SU-DHL-6 (cell line): ENCODE data around the gene GRIK3.

ENCODE experiments used
- H2AFZ ChIP-seq: fragments of 200-600 bp; sonication (generic); 2 replicates; pipeline ENCODE4 v1.6.1; 2014; ENCODE audit warnings: low read depth, mild to moderate bottlenecking, moderate library complexity, mixed read lengths, antibody characterized with exemption, low read length; ENCODE audit not compliant: severe bottlenecking
- H3F3A ChIP-seq: fragments of 200-600 bp; shearing (Covaris generic); 2 replicates; pipeline ENCODE4 v1.6.0; 2016; ENCODE audit warnings: antibody characterized with exemption, mild to moderate bottlenecking; ENCODE audit not compliant: insufficient read depth
- H3K27ac ChIP-seq: fragments of 200-600 bp; sonication (generic); 2 replicates; pipeline ENCODE4 v1.5.1; 2016; ENCODE audit warnings: low read depth, mild to moderate bottlenecking, low read length, moderate library complexity, mixed read lengths
- H3K27me3 ChIP-seq: fragments of 200-600 bp; sonication (generic), shearing (Covaris generic); 2 replicates; pipeline ENCODE4 v1.6.0; 2014; ENCODE audit warnings: mild to moderate bottlenecking, low read length
- H3K36me3 ChIP-seq: fragments of 200-600 bp; sonication (generic); 2 replicates; pipeline ENCODE4 v1.6.1; 2014; ENCODE audit warnings: mild to moderate bottlenecking, low read length, mixed read lengths
- H3K4me2 ChIP-seq: fragments of 300-600, 200-600 bp; shearing (Covaris generic), sonication (generic); 2 replicates; pipeline ENCODE4 v1.6.0; 2014; ENCODE audit warnings: low read length, low read depth, mild to moderate bottlenecking; ENCODE audit not compliant: poor library complexity, severe bottlenecking
- H3K4me3 ChIP-seq: fragments of 200-600 bp; sonication (generic); 2 replicates; pipeline ENCODE4 v1.5.1; 2014; ENCODE audit warnings: antibody characterized with exemption, low read length, mild to moderate bottlenecking, mixed read lengths; ENCODE audit not compliant: insufficient read depth, poor library complexity, severe bottlenecking
- H3K79me2 ChIP-seq: fragments of 200-600 bp; sonication (generic); 2 replicates; pipeline ENCODE4 v1.6.1; 2014; ENCODE audit warnings: mild to moderate bottlenecking, low read length, moderate library complexity; ENCODE audit not compliant: insufficient read depth
- H3K9ac ChIP-seq: fragments of 200-600 bp; sonication (generic); 2 replicates; pipeline ENCODE4 v1.7.0; 2014; ENCODE audit warnings: mild to moderate bottlenecking, low read length
- H3K9me2 ChIP-seq: fragments of 200-600 bp; sonication (generic); replicated peaks from 2 replicates; pipeline ENCODE4 v1.6.1; 2014; ENCODE audit warnings: low read length; ENCODE audit not compliant: insufficient read depth
- H3K9me3 ChIP-seq: fragments of 200-600 bp; sonication (generic); 2 replicates; pipeline ENCODE4 v1.6.1; 2014; ENCODE audit warnings: low read length, mixed read lengths; ENCODE audit not compliant: insufficient read depth
- H4K20me1 ChIP-seq: fragments of 200-600 bp; sonication (generic); 2 replicates; pipeline ENCODE4 v1.6.1; 2014; ENCODE audit warnings: low read depth, mild to moderate bottlenecking, antibody characterized with exemption, low read length, moderate library complexity, mixed read lengths
- EZH2phosphoT487 ChIP-seq: fragments of 200-600 bp; sonication (generic), shearing (Covaris generic); conservative IDR thresholded peaks from 2 replicates; pipeline ENCODE4 v1.6.1; 2018; ENCODE audit warnings: mild to moderate bottlenecking, antibody characterized with exemption, low read length, moderate library complexity, mixed read lengths
- TF ChIP-seq, protein P1 (sequence below): fragments of 200-600 bp; sonication (generic); IDR thresholded peaks from one replicate; pipeline ENCODE4 v1.5.1; 2017; ENCODE audit warnings: antibody characterized with exemption, mild to moderate bottlenecking, low read length, moderate library complexity; ENCODE audit not compliant: insufficient read depth, poor library complexity, severe bottlenecking

Gene GRIK3

DNA sequence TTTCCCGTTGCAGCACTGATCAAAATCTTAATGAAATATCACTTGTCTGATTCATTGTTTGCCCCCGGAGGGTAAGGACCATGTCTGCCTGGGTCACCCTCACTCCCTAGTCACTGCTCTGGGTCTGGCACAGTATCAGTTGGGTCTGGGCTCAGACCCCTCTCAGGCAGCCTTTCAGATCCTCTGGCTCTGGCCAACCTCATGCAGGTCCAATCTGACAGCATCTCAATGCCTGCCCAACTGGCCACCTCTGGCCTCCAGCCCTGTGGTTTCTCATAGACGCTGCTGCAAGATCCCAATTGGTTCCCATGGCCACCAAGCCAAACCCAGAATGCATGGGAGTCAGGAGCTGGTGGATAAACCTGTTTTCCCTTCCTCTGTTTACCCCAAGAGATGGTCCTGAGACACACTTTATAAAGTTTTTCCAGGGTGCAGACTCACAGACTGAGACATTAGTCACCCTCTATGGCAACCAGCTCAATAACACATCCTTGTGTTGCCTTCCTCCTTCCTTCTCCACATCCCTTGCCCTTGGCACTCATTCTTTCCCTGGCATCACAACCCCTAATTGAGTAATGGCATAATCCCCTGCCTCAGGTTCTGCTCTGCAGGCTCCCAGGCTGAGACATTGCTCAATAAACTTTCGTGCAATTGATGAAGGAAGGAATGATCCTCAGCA is 199.2 kb downstream of the GRIK3 start:
- no peak overlapping the region for H3K4me2 ChIP-seq
- no peak overlapping the region for H3K9ac ChIP-seq
- no peaks in the 10 kb centered on the region for H3F3A ChIP-seq
- TF ChIP-seq, protein P1, sequence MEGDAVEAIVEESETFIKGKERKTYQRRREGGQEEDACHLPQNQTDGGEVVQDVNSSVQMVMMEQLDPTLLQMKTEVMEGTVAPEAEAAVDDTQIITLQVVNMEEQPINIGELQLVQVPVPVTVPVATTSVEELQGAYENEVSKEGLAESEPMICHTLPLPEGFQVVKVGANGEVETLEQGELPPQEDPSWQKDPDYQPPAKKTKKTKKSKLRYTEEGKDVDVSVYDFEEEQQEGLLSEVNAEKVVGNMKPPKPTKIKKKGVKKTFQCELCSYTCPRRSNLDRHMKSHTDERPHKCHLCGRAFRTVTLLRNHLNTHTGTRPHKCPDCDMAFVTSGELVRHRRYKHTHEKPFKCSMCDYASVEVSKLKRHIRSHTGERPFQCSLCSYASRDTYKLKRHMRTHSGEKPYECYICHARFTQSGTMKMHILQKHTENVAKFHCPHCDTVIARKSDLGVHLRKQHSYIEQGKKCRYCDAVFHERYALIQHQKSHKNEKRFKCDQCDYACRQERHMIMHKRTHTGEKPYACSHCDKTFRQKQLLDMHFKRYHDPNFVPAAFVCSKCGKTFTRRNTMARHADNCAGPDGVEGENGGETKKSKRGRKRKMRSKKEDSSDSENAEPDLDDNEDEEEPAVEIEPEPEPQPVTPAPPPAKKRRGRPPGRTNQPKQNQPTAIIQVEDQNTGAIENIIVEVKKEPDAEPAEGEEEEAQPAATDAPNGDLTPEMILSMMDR, result no peak
- TF ChIP-seq EZH2phosphoT487, result no peak
- H3K9me2 ChIP-seq, result no peaks in the 10 kb centered on the region
- H3K9me3 ChIP-seq, result no peaks in the 10 kb centered on the region
- H3K79me2 ChIP-seq, result no peaks in the 10 kb centered on the region
- H4K20me1 ChIP-seq, result no peaks in the 10 kb centered on the region
- H3K4me3 ChIP-seq, result no peak overlapping the region
- H2AFZ ChIP-seq, result no peak overlapping the region
- H3K27ac ChIP-seq, result no peak overlapping the region
- no peaks in the 10 kb centered on the region for H3K36me3 ChIP-seq
- H3K27me3 ChIP-seq, result no peaks in the 10 kb centered on the region

DNA sequence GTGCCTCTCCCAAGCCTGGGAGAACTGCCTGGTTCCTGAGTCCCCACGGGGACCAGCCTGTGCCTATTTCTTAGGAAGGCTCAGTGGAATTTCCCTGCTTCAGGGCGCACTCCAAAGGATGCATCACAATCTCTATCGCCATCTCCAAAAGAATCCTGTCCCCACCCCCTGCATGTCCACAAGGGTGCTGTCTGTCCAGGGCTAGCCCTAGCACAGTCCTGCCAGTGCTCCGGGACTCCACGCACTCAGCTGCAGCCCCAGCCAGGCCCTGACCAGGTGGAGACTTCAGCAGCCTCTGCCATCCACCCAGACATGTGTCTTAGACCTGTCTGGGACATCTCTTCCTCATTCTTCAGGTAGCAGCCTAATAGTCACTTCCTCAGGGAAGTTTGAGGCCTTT is 199.7 kb downstream of the GRIK3 start:
- Histone ChIP-seq H3K4me3 (no peak overlapping the region), H3K4me2 (no peak overlapping the region), H2AFZ (no peak overlapping the region), H3K79me2 (no peaks in the 10 kb centered on the region), H3F3A (no peaks in the 10 kb centered on the region), H3K27me3 (no peaks in the 10 kb centered on the region), H3K36me3 (no peaks in the 10 kb centered on the region), H3K9me2 (no peaks in the 10 kb centered on the region), H3K9me3 (no peaks in the 10 kb centered on the region), H3K9ac (no peak overlapping the region), H3K27ac (no peak overlapping the region), H4K20me1 (no peaks in the 10 kb centered on the region)
- TF ChIP-seq, protein P1, result no peak
- no peak for TF ChIP-seq EZH2phosphoT487

DNA sequence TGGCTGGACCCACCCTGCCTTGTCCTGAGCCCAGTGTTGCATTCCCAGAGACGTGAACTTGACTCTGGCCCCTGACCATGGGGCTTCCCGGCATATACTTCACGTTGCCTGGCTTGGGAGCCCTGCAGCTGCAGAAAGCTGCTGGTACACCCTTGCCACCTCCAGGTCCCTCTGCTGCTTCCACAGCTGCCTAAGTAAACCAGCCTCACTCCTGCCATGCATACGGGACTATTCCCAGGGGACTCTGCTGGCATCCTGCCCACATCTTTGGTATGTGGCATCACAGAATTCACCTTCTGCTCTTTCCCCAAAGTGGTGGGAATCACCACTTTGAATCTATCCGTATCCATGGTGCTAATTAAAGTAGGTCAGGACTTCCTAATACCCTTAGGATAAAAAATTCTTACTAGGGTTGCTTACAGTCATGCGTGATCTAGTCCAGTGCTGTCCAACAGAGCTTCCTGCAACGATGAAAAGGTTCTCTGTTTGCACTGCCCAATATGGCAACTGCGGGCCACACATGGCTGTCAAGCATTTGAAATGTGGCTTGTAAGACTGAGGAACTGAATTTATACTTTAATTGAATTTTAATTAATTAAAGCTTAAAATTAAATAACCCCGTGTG is 203.0 kb downstream of the GRIK3 start:
- Histone ChIP-seq H3F3A (no peaks in the 10 kb centered on the region), H3K27ac (no peak overlapping the region), H3K4me3 (no peak overlapping the region), H3K36me3 (no peaks in the 10 kb centered on the region), H3K9me3 (no peaks in the 10 kb centered on the region), H3K4me2 (no peak overlapping the region), H4K20me1 (no peaks in the 10 kb centered on the region), H2AFZ (no peak overlapping the region), H3K79me2 (no peaks in the 10 kb centered on the region), H3K9me2 (no peaks in the 10 kb centered on the region), H3K27me3 (no peaks in the 10 kb centered on the region), H3K9ac (no peak overlapping the region)
- TF ChIP-seq, protein P1, result no peak
